ENCODE results near the gene CSNK2B.

DNA sequence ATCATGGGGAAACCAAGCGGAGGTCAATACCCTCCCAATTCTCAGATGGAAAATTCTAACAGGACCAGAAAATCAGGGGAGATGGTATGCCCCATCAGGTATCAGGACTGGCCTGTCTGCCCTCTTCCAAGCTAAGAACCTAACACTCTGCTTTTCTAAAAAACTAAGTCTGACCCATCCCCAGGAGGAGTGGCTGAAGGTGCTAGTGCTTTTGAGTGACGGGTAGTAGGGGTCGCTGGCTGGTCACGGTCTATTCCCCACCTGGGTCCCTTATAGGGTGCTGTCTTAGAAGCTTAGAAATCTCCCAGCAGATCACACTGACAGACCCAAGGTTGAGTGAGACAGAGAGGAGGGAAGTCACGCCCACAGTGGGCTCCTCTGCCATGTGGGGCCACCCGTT, 27.7 kb downstream of the CSNK2B start:
- TF ChIP-seq, protein P1, sequence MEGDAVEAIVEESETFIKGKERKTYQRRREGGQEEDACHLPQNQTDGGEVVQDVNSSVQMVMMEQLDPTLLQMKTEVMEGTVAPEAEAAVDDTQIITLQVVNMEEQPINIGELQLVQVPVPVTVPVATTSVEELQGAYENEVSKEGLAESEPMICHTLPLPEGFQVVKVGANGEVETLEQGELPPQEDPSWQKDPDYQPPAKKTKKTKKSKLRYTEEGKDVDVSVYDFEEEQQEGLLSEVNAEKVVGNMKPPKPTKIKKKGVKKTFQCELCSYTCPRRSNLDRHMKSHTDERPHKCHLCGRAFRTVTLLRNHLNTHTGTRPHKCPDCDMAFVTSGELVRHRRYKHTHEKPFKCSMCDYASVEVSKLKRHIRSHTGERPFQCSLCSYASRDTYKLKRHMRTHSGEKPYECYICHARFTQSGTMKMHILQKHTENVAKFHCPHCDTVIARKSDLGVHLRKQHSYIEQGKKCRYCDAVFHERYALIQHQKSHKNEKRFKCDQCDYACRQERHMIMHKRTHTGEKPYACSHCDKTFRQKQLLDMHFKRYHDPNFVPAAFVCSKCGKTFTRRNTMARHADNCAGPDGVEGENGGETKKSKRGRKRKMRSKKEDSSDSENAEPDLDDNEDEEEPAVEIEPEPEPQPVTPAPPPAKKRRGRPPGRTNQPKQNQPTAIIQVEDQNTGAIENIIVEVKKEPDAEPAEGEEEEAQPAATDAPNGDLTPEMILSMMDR (IDR thresholded peaks at IDR 0.05), result no peak
- no peak for TF ChIP-seq POLR2A (IDR thresholded peaks at IDR 0.05)
